Endothelial cell of umbilical vein (primary cell): ENCODE results near the gene ARHGEF9. TPM values are rescaled to one million over a fixed set of nuclear protein-coding genes. Genes with fewer than 3 reads are reported as not detected.

ENCODE experiments used
- BruUV-seq: library from RNA; stranded (reverse); fragments of 400-500 nt; replicated peaks from 2 replicates; lab custom pipeline; 2021; lab: Mats Ljungman, UMichigan
- CTCF ChIA-PET: fragments of 300-600, 350-600 bp; sonication (Branson Sonifier 250); formaldehyde crosslinking; loops from one replicate; lab custom pipeline; 2021; ENCODE audit warnings: antibody characterized with exemption, inconsistent platforms; lab: Charles Lee
- POLR2A ChIA-PET: fragments of 300-600, 350-600 bp; sonication (Branson Sonifier 250); formaldehyde crosslinking; loops from one replicate; lab custom pipeline; 2021; ENCODE audit warnings: antibody characterized with exemption, inconsistent platforms; lab: Charles Lee
- DNase-seq: peaks from one replicate; pipeline ENCODE4 v3.0.0-alpha.2; 2011; ENCODE audit warnings: low read depth, low spot score
- FAIRE-seq: peaks from 2 replicates; lab custom pipeline; 2011; peaks lifted over from hg19 to GRCh38; lab: Jason Lieb, UNC
- H2AFZ ChIP-seq: 2 replicates; pipeline ENCODE4 v1.6.0; 2012; ENCODE audit warnings: low read depth, low read length, control low read depth, inconsistent platforms
- H3K27ac ChIP-seq: 2 replicates; pipeline ENCODE4 v1.5.1; 2011; ENCODE audit warnings: low read depth, mild to moderate bottlenecking, control low read depth, low read length, moderate library complexity; ENCODE audit not compliant: insufficient read depth
- H3K27me3 ChIP-seq, 2 experiments: 2 replicates each; pipeline versions ENCODE4 v1.6.0 to v1.6.1; 2011; ENCODE audit warnings: low read length in 2 of 2, mixed read lengths in 1 of 2; ENCODE audit not compliant: control insufficient read depth in 2 of 2, insufficient read depth in 2 of 2
- H3K36me3 ChIP-seq, 2 experiments: 2 replicates in 1 of 2; 3 replicates in 1 of 2; pipeline ENCODE4 v1.5.1; 2011; ENCODE audit warnings: low read length in 2 of 2, mild to moderate bottlenecking in 1 of 2, moderate library complexity in 1 of 2; ENCODE audit not compliant: control insufficient read depth in 2 of 2, insufficient read depth in 2 of 2; ENCODE audit errors: extremely low read depth in 1 of 2
- H3K4me1 ChIP-seq: 3 replicates; pipeline ENCODE4 v1.5.1; 2011; ENCODE audit warnings: mild to moderate bottlenecking, low read length; ENCODE audit not compliant: control insufficient read depth, insufficient read depth; ENCODE audit errors: extremely low read depth
- H3K4me2 ChIP-seq: 2 replicates; pipeline ENCODE4 v1.6.1; 2011; ENCODE audit warnings: low read length, control low read depth, mixed read lengths; ENCODE audit not compliant: insufficient read depth
- H3K4me3 ChIP-seq, 3 experiments: fragments of 200-600 bp in 1 of 3; sonication (generic), shearing (Covaris generic) in 1 of 3; replicated peaks in 1 of 3; 2 replicates each; pipeline ENCODE4 v1.5.1; 2011 to 2016; ENCODE audit warnings: control low read depth in 3 of 3, low read length in 3 of 3, mild to moderate bottlenecking in 2 of 3, inconsistent platforms in 1 of 3, low read depth in 1 of 3, moderate library complexity in 1 of 3; ENCODE audit not compliant: insufficient read depth in 1 of 3
- H3K79me2 ChIP-seq: 2 replicates; pipeline ENCODE4 v1.6.0; 2012; ENCODE audit warnings: low read length, inconsistent platforms; ENCODE audit not compliant: control insufficient read depth, insufficient read depth
- H3K9ac ChIP-seq: replicated peaks from 2 replicates; pipeline ENCODE3; 2011; ENCODE audit warnings: low read length, control low read depth; ENCODE audit not compliant: insufficient read depth; ENCODE audit errors: extremely low read depth
- H3K9me1 ChIP-seq: replicated peaks from 3 replicates; pipeline ENCODE4 v1.6.0; 2011; ENCODE audit warnings: mild to moderate bottlenecking, low read length; ENCODE audit not compliant: control insufficient read depth, insufficient read depth; ENCODE audit errors: extremely low read depth
- H3K9me3 ChIP-seq: replicated peaks from 2 replicates; pipeline ENCODE4 v1.5.1; 2012; ENCODE audit warnings: low read length, inconsistent platforms; ENCODE audit not compliant: control insufficient read depth, insufficient read depth
- H4K20me1 ChIP-seq: replicated peaks from 2 replicates; pipeline ENCODE3; 2011; ENCODE audit warnings: mild to moderate bottlenecking, low read length; ENCODE audit not compliant: control insufficient read depth, insufficient read depth; ENCODE audit errors: extremely low read depth
- EZH2 ChIP-seq: IDR thresholded peaks from 2 replicates; pipeline ENCODE4 v1.6.1; 2012; ENCODE audit warnings: borderline replicate concordance, low read depth, mild to moderate bottlenecking, moderate library complexity, low read length, inconsistent platforms; ENCODE audit not compliant: severe bottlenecking
- FOS ChIP-seq: IDR thresholded peaks from 2 replicates; pipeline ENCODE4 v1.6.1; 2011; ENCODE audit warnings: mild to moderate bottlenecking, low read length, moderate library complexity, borderline replicate concordance; ENCODE audit not compliant: insufficient read depth
- GATA2 ChIP-seq: IDR thresholded peaks from 2 replicates; pipeline ENCODE4 v1.7.0; 2011; ENCODE audit warnings: low read depth, mild to moderate bottlenecking, moderate library complexity, mixed read lengths, low read length; ENCODE audit not compliant: insufficient read length, insufficient read depth
- JUN ChIP-seq: IDR thresholded peaks from 2 replicates; pipeline ENCODE4 v1.6.1; 2011; ENCODE audit warnings: borderline replicate concordance, low read depth; ENCODE audit not compliant: insufficient read length, insufficient read depth
- MYC ChIP-seq: IDR thresholded peaks from one replicate; pipeline ENCODE4 v1.6.1; 2011; ENCODE audit warnings: mild to moderate bottlenecking, low read depth, low read length
- POLR2A ChIP-seq: IDR thresholded peaks from 2 replicates; pipeline ENCODE4 v1.6.1; 2012; ENCODE audit warnings: low read depth, mild to moderate bottlenecking, control low read depth, low read length
- POLR2AphosphoS5 ChIP-seq: IDR thresholded peaks from 2 replicates; pipeline ENCODE4 v1.6.1; 2012; ENCODE audit warnings: low read depth, mild to moderate bottlenecking, control low read depth, low read length, moderate library complexity; ENCODE audit not compliant: insufficient read depth
- dilution Hi-C: fragments of 300-500 bp; cut with MboI; formaldehyde crosslinking; loops from one replicate; pipeline ENCODE4 v1.15.0; 2019; ENCODE audit warnings: low sequenced_read_pairs; ENCODE audit not compliant: extremely low pct_ligation_motif_present
- intact Hi-C: fragments of 100-400 bp; cut with micrococcal nuclease; formaldehyde crosslinking; loops from one replicate; pipeline ENCODE4 v1.10.0; 2022
- polyA plus RNA-seq, 4 experiments: library from polyadenylated mRNA; depleted of rRNA in 3 of 4; stranded (reverse) in 3 of 4; unstranded in 1 of 4; fragments of >200 nt; gene quantifications; 2 replicates each; pipeline versions ENCODE4 v1.2.1 to v1.2.3, GENCODE V29; 2011 to 2012; ENCODE audit warnings: missing spikeins in 1 of 4
- total RNA-seq: library from RNA; stranded (reverse); gene quantifications from 2 replicates; pipeline ENCODE4 v1.2.3, GENCODE V29; 2021
- TF ChIP-seq, protein P1 (sequence below), 2 donors: IDR thresholded peaks; 1 replicate in 1 of 2; 2 replicates in 1 of 2; pipeline ENCODE4 v1.5.1; 2011; ENCODE audit warnings: low read length in 2 of 2, mild to moderate bottlenecking in 2 of 2, moderate library complexity in 2 of 2, control low read depth in 1 of 2, inconsistent platforms in 1 of 2, low read depth in 1 of 2; ENCODE audit not compliant: insufficient read depth in 1 of 2; ENCODE audit errors: extremely low read depth in 1 of 2
- TF ChIP-seq, protein P2 (sequence below): IDR thresholded peaks from 2 replicates; pipeline ENCODE4 v1.6.1; 2011; ENCODE audit not compliant: insufficient read depth, insufficient read length

ARHGEF9 gene
- total and polyA plus RNA-seq, 2 donors (not counting 3 experiments of a cell fraction or from before 2014, with no cell fraction given), result 6.5 to 12.9 TPM

DNA sequence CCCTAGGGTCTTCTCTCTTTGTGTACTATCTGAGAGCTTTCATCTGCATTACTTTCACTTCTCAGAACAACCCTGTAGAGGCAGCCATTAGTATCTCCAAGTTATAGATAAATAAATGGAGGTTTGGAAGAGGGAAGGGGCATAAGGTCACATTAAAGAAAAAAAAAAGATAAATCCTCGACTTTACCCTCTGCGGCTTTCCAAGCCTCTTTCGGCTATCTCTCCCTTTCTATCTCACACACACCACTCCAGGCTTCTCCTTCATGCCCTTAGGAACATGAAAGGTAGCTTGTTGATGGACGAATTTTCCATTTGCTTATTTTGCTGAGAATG, 660 bp upstream of the ARHGEF9 start:
- H3K27ac ChIP-seq, result no peak overlapping the region
- ChIA-PET POLR2A (no interaction called here), CTCF (no interaction called here)
- H3K9me3 ChIP-seq, result no peaks in the 10 kb centered on the region
- intact Hi-C loops (no loop called here), dilution Hi-C loops (no loop called here)
- FAIRE-seq (no peak), DNase-seq (no peak)
- H4K20me1 ChIP-seq, result no peaks in the 10 kb centered on the region
- H3K36me3 ChIP-seq, result no peaks in the 10 kb centered on the region
- H3K27me3 ChIP-seq, result no peaks in the 10 kb centered on the region
- no TSS peak for BruUV-seq
- H3K4me3 ChIP-seq, result no peak overlapping the region
- no peak overlapping the region for H2AFZ ChIP-seq
- no peaks in the 10 kb centered on the region for H3K4me1 ChIP-seq
- no peak for TF ChIP-seq FOS
- TF ChIP-seq MYC, result no peak
- TF ChIP-seq EZH2, result no peak
- TF ChIP-seq, protein P1, sequence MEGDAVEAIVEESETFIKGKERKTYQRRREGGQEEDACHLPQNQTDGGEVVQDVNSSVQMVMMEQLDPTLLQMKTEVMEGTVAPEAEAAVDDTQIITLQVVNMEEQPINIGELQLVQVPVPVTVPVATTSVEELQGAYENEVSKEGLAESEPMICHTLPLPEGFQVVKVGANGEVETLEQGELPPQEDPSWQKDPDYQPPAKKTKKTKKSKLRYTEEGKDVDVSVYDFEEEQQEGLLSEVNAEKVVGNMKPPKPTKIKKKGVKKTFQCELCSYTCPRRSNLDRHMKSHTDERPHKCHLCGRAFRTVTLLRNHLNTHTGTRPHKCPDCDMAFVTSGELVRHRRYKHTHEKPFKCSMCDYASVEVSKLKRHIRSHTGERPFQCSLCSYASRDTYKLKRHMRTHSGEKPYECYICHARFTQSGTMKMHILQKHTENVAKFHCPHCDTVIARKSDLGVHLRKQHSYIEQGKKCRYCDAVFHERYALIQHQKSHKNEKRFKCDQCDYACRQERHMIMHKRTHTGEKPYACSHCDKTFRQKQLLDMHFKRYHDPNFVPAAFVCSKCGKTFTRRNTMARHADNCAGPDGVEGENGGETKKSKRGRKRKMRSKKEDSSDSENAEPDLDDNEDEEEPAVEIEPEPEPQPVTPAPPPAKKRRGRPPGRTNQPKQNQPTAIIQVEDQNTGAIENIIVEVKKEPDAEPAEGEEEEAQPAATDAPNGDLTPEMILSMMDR (IDR thresholded peaks at IDR 0.05; ENCODE audit: extremely low read depth in 1 of 2, insufficient read depth in 1 of 2, low read depth in 1 of 2, low read length in 2 of 2), result no peak
- TF ChIP-seq JUN, result no peak
- no peak for TF ChIP-seq POLR2A
- no peak for TF ChIP-seq GATA2
- TF ChIP-seq, protein P2, sequence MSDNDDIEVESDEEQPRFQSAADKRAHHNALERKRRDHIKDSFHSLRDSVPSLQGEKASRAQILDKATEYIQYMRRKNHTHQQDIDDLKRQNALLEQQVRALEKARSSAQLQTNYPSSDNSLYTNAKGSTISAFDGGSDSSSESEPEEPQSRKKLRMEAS, result no peak
- no peak for TF ChIP-seq POLR2AphosphoS5
- H3K79me2 ChIP-seq, result no peaks in the 10 kb centered on the region
- no peak overlapping the region for H3K9ac ChIP-seq
- no peak overlapping the region for H3K4me2 ChIP-seq
- H3K9me1 ChIP-seq, result no peaks in the 10 kb centered on the region
